Fibroblast of skin of right biceps (primary cell): ENCODE measurements around the gene PGM2.
"Not testable (repeated sequence)": the region's sequence is repeated elsewhere in the genome, so short reads cannot be mapped to it uniquely, and the experiment has no call there.

ENCODE experiments used
- DNase-seq: peaks from one replicate; pipeline ENCODE4 v3.0.0-alpha.2; 2013

The PGM2 gene

GRCh38 chr4:37820458-37820857 is 6.0 kb upstream of the PGM2 start:
- DNase-seq: not testable (repeated sequence)

GRCh38 chr4:37821953-37822605 is 4.4 kb upstream of the PGM2 start:
- DNase-seq: no peak

GRCh38 chr4:37825501-37825900 is 985 bp upstream of the PGM2 start:
- not testable (repeated sequence) for DNase-seq

- DNase-seq: no peak
These were observed 555 bp upstream of the PGM2 start for GRCh38 chr4:37825968-37826294.

- peak; percentile 11 for DNase-seq
These were observed 672 bp downstream of the PGM2 start for GRCh38 chr4:37827030-37827685.

GRCh38 chr4:37827802-37828321 is 1.4 kb downstream of the PGM2 start:
- DNase-seq: no peak

- DNase-seq: no peak
These were observed 2.4 kb downstream of the PGM2 start for GRCh38 chr4:37828843-37829242.

- no peak for DNase-seq
These were observed 4.2 kb downstream of the PGM2 start for GRCh38 chr4:37830640-37831039.

GRCh38 chr4:37835031-37835430 is 8.5 kb downstream of the PGM2 start:
- no peak for DNase-seq

GRCh38 chr4:37835806-37836205 is 9.3 kb downstream of the PGM2 start:
- DNase-seq: no peak

GRCh38 chr4:37836274-37836673 is 9.8 kb downstream of the PGM2 start:
- no peak for DNase-seq

GRCh38 chr4:37836838-37837440 is 10.5 kb downstream of the PGM2 start:
- DNase-seq: no peak

- peak; percentile 90 for DNase-seq
These were observed 11.0 kb downstream of the PGM2 start for GRCh38 chr4:37837446-37837845.

GRCh38 chr4:37839426-37839825 is 12.9 kb downstream of the PGM2 start:
- DNase-seq: no peak

- no peak for DNase-seq
These were observed 17.7 kb downstream of the PGM2 start for GRCh38 chr4:37844204-37844603.

GRCh38 chr4:37845201-37845600 is 18.7 kb downstream of the PGM2 start:
- no peak for DNase-seq

GRCh38 chr4:37847311-37847884 is 20.9 kb downstream of the PGM2 start:
- DNase-seq: peak; percentile 12

GRCh38 chr4:37852376-37852775 is 25.9 kb downstream of the PGM2 start:
- DNase-seq: no peak

- DNase-seq: no peak
These were observed 31.6 kb downstream of the PGM2 start for GRCh38 chr4:37858112-37858511.

- no peak for DNase-seq
These were observed 32.4 kb downstream of the PGM2 start for GRCh38 chr4:37858872-37859271.

- DNase-seq: no peak
These were observed 33.8 kb downstream of the PGM2 start for GRCh38 chr4:37860266-37860665.

- DNase-seq: no peak
These were observed 36.5 kb downstream of the PGM2 start for GRCh38 chr4:37862961-37863360.

GRCh38 chr4:37864786-37865185 is 38.3 kb downstream of the PGM2 start:
- DNase-seq: no peak

GRCh38 chr4:37865450-37865849 is 39.0 kb downstream of the PGM2 start:
- no peak for DNase-seq
